HEK293T (cell line): Measurements from ENCODE around the gene SLC66A2.

Experiments
- CTCF ChIA-PET: fragments of 350-600 bp; formaldehyde crosslinking; extraction: SDS; loops from one replicate; lab custom pipeline; 2021; ENCODE audit warnings: antibody characterized with exemption, inconsistent platforms; lab: Yijun Ruan, JAX
- POLR2A ChIA-PET: fragments of 350-600 bp; formaldehyde crosslinking; extraction: SDS; loops from one replicate; lab custom pipeline; 2020; ENCODE audit warnings: antibody characterized with exemption, inconsistent platforms; lab: Yijun Ruan, JAX
- DNase-seq: peaks from one replicate; pipeline ENCODE4 v3.0.0; 2012; ENCODE audit warnings: mixed read lengths; ENCODE audit errors: extremely low spot score
- ARNT ChIP-seq: fragments of 450-650 bp; IDR thresholded peaks from 2 replicates; pipeline ENCODE4 v1.6.1; 2017; ENCODE audit warnings: mild to moderate bottlenecking
- BHLHE40 ChIP-seq: fragments of 450-650 bp; IDR thresholded peaks from 2 replicates; pipeline ENCODE4 v1.6.1; 2016; ENCODE audit warnings: mild to moderate bottlenecking, moderate library complexity, borderline replicate concordance
- CTBP1 ChIP-seq: fragments of 450-650 bp; IDR thresholded peaks from 2 replicates; pipeline ENCODE4 v1.6.1; 2016; ENCODE audit warnings: borderline replicate concordance
- ELF4 ChIP-seq: fragments of 450-650 bp; IDR thresholded peaks from 2 replicates; pipeline ENCODE4 v1.6.1; 2017; ENCODE audit warnings: antibody characterized with exemption
- FOXA1 ChIP-seq: fragments of 450-650 bp; IDR thresholded peaks from 2 replicates; pipeline ENCODE4 v1.6.1; 2016; ENCODE audit warnings: mild to moderate bottlenecking
- FOXK2 ChIP-seq: fragments of 450-650 bp; IDR thresholded peaks from 2 replicates; pipeline ENCODE4 v1.6.1; 2016; ENCODE audit warnings: mild to moderate bottlenecking
- FOXM1 ChIP-seq: fragments of 450-650 bp; IDR thresholded peaks from 2 replicates; pipeline ENCODE4 v1.6.1; 2017; ENCODE audit warnings: mild to moderate bottlenecking, borderline replicate concordance
- HDGF ChIP-seq: fragments of 450-650 bp; IDR thresholded peaks from 2 replicates; pipeline ENCODE4 v1.6.1; 2017; ENCODE audit warnings: antibody characterized with exemption, borderline replicate concordance
- L3MBTL2 ChIP-seq: fragments of 450-650 bp; conservative IDR thresholded peaks from 2 replicates; pipeline ENCODE4 v1.6.1; 2016; ENCODE audit warnings: mild to moderate bottlenecking
- LEF1 ChIP-seq: fragments of 450-650 bp; IDR thresholded peaks from 2 replicates; pipeline ENCODE4 v1.6.1; 2017; ENCODE audit warnings: mild to moderate bottlenecking, borderline replicate concordance
- NFRKB ChIP-seq: fragments of 450-650 bp; IDR thresholded peaks from 2 replicates; pipeline ENCODE4 v1.6.1; 2016; ENCODE audit warnings: mild to moderate bottlenecking, moderate library complexity
- PKNOX1 ChIP-seq: fragments of 450-650 bp; IDR thresholded peaks from 2 replicates; pipeline ENCODE4 v1.6.1; 2016
- SP1 ChIP-seq: fragments of 450-650 bp; IDR thresholded peaks from 2 replicates; pipeline ENCODE4 v1.6.1; 2017
- SUZ12 ChIP-seq: fragments of 450-650 bp; IDR thresholded peaks from 2 replicates; pipeline ENCODE4 v1.6.1; 2016; ENCODE audit warnings: mild to moderate bottlenecking
- TARDBP ChIP-seq: fragments of 450-650 bp; IDR thresholded peaks from 2 replicates; pipeline ENCODE4 v1.6.1; 2016
- ZNF384 ChIP-seq: fragments of 450-650 bp; IDR thresholded peaks from 2 replicates; pipeline ENCODE4 v1.6.1; 2016

The SLC66A2 gene

GRCh38 chr18:79938196-79938595 is 13.3 kb downstream of the SLC66A2 start:
- TF ChIP-seq SP1 (no peak), FOXK2 (no peak), SUZ12 (no peak)
- DNase-seq: no peak
- POLR2A ChIA-PET: no interaction called here
- CTCF ChIA-PET: no interaction called here

GRCh38 chr18:79937103-79937860 is 14.2 kb downstream of the SLC66A2 start:
- ChIA-PET CTCF (no interaction called here), POLR2A (no interaction called here)
- no peak for DNase-seq
- TF ChIP-seq ARNT (no peak), TARDBP (no peak), L3MBTL2 (no peak), FOXK2 (no peak), PKNOX1 (no peak), HDGF (no peak), LEF1 (no peak), NFRKB (no peak)

GRCh38 chr18:79936641-79937040 is 14.8 kb downstream of the SLC66A2 start:
- TF ChIP-seq SP1 (no peak), ARNT (no peak), LEF1 (no peak), NFRKB (no peak), PKNOX1 (no peak), FOXK2 (no peak), HDGF (no peak), BHLHE40 (no peak), ELF4 (no peak), TARDBP (no peak), FOXA1 (no peak), SUZ12 (no peak), L3MBTL2 (no peak), FOXM1 (no peak)
- no peak for DNase-seq
- ChIA-PET CTCF (no interaction called here), POLR2A (no interaction called here)

- no peak for TF ChIP-seq PKNOX1
- TF ChIP-seq ARNT: no peak
- no peak for TF ChIP-seq L3MBTL2
- no peak for TF ChIP-seq SUZ12
- TF ChIP-seq ZNF384: no peak
- TF ChIP-seq FOXA1: no peak
- TF ChIP-seq BHLHE40: no peak
- TF ChIP-seq ELF4: no peak
- TF ChIP-seq HDGF: no peak
- no peak for TF ChIP-seq CTBP1
- TF ChIP-seq LEF1: no peak
- no peak for TF ChIP-seq FOXM1
- no peak for TF ChIP-seq SP1
- no peak for TF ChIP-seq TARDBP
- no peak for TF ChIP-seq FOXK2
- TF ChIP-seq NFRKB: no peak
- POLR2A ChIA-PET: no interaction called here
- DNase-seq: no peak
- CTCF ChIA-PET: no interaction called here
Measured at GRCh38 chr18:79935925-79936324, 15.5 kb downstream of the SLC66A2 start.

- no peak for DNase-seq
- TF ChIP-seq ZNF384 (no peak), TARDBP (no peak), FOXK2 (no peak), CTBP1 (no peak), ARNT (no peak), FOXM1 (no peak), SP1 (no peak), FOXA1 (no peak), BHLHE40 (no peak), NFRKB (no peak), ELF4 (no peak), L3MBTL2 (no peak), PKNOX1 (no peak), HDGF (no peak), SUZ12 (no peak)
- POLR2A ChIA-PET: no interaction called here
- CTCF ChIA-PET: no interaction called here
Measured at GRCh38 chr18:79935499-79935898, 16.0 kb downstream of the SLC66A2 start.

GRCh38 chr18:79935098-79935480 is 16.4 kb downstream of the SLC66A2 start:
- no peak for TF ChIP-seq LEF1
- TF ChIP-seq TARDBP: no peak
- no peak for TF ChIP-seq CTBP1
- no peak for TF ChIP-seq ARNT
- no peak for TF ChIP-seq FOXK2
- DNase-seq: no peak
- ChIA-PET CTCF (no interaction called here), POLR2A (no interaction called here)
